Epidermal melanocyte (primary cell): Measurements from ENCODE around the gene ARHGAP15.
"Not testable (repeated sequence)": the region's sequence is repeated elsewhere in the genome, so short reads cannot be mapped to it uniquely, and the experiment has no call there.

ENCODE experiments used
- DNase-seq: peaks from one replicate; pipeline ENCODE4 v3.0.0; 2011; ENCODE audit warnings: low spot score; ENCODE audit not compliant: insufficient read length

The ARHGAP15 gene

DNA sequence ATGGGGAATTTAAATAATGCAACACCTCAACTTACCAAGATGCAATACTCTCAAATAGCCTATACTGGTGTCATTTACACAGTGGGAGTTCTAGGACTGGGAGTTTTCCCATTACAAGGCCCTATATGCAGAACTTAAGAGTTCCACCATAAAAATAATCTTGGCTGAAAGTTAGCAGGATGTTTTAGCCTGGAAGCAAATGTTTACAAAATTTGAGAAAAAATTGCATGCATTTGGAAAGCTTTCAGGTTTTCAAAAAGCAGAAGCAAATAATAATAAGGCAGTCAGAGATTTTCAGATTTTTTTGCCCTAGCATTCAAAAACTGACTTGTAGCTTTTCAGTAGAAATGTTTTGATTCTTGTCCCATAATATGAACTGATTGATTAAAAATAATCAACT lies 397.3 kb downstream of the ARHGAP15 start:
- DNase-seq = no peak

DNA sequence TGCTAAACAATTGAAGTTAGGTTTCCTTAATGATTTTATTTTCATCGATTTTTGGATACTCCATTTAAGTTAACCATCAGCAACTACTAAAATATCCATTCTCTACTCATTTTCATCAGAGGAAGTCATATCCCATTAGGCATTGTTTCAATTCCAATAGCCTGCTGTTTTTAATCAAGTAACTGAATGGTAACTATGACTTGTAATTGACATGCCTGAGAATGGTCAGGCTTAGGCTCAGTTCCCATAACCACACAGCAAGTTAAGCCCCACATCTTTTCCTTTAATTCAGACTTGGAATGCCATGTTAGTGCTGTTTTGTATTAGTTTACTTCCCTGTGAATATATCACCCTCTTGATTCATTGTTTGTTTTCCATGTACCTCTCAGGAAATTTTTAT lies 398.8 kb downstream of the ARHGAP15 start:
- peak; percentile 26 for DNase-seq

DNA sequence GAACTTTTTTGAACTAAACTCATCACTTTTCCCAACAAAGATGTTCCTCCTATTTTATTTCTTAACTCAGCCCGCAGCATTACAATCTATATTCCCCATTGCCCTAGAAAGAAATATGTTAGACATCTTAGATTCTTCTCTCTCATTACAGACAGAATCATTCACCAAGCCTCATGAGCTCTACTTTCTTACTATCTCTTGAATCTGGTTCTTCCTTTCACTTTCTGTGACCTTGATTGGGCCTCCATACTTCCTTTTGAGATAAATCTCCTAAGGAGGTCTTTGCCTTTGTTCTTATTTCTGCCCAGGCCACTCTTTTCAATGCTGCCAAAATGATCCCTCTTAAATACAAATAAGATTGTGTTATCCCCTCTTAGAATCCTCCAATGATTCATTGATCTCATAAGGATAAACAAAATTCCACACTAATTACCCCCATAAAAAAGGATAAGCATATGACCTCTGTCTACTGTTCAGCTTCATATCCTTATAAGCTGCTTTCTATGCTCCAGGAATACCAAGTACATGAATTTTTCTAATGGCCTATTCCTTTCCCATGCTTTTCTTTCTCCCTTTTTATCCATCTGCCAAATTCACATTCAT lies 400.0 kb downstream of the ARHGAP15 start:
- no peak for DNase-seq

DNA sequence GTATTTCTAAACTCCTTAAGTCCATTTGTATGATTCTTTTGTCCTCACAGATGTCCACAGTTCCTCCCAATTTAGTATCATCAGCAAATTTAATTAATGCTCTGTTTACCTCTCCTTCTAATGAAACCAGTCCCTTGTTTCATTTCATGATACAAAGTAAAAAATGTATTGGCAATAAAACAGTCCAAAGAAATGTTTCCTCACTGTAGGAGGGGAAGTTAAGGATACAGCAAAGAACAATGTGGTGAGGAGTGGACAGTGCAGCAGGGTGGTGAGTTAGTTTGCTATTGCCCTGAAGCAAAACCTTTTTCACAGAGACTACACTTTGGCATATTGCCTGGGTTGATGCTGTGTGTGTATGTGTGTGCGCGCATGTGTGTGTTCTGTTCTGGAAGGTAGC lies 401.5 kb downstream of the ARHGAP15 start:
- peak; percentile 42 for DNase-seq

DNA sequence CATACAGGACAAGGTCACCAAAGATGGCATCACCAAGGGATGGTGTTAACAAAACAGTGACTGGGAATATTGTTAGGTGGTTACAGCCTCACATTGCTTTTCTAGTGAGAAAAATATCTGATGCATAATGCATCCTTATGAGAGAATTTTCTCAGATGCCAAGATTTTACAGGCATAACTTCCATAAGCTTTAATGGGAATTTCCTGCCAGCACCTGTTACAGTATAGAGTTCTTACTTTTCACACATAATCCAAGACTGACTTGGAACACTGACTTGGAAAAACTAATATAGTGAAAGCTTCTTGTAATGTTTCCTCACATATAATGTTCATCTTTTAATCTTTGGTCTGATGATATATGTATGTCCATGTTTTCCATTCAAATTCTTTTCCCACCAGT lies 402.8 kb downstream of the ARHGAP15 start:
- DNase-seq = no peak

DNA sequence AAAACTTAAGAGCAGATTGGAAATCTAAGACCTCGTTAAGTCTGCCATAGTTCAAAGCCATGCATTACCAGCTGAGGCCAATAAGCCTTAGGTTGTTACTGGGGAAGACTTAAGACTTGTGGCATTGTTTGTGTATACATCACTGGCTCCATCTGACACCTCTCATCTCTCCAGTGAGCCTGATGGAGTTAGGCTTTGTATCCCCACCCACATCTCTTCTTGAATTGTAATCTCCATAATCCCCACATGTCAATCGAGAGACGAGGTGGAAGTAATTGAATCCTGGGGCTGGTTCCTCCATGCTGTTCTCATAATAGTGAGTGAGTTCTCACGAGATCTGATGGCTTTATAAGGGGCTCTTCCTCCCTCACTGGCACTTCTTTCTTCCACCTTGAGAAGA lies 404.6 kb downstream of the ARHGAP15 start:
- DNase-seq = no peak

DNA sequence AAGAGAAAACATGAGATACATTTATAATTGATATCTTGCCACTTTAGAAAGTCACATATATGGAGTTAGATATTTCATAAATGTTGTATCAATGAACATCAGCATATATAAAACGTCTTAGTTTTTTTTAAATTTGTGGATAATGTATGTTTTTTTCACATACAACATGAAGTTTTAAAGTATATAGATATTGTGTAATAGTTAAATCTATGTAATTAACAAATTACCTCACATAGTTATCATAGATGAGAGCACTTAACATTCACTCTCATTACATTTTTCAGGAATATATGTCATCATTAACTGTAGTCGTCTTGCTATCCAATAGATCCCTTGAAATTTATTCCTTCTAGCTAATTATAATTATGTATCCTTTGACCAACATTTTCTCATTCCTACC lies 406.6 kb downstream of the ARHGAP15 start:
- DNase-seq = no peak

DNA sequence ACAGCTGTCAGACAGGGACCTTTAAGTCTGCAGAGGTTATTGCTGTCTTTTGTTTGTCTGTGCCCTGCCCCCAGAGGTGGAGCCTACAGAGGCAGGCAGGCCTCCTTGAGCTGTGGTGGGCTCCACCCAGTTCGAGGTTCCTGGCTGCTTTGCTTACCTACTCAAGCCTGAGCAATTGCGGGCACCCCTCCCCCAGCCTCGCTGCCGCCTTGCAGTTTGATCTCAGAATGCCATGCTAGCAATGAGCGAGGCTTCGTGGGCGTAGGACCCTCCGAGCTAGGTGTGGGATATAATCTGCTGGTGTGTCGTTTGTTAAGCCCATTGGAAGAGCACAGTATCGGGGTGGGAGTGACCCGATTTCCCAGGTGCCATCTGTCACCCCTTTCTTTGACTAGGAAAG lies 412.7 kb downstream of the ARHGAP15 start:
- DNase-seq = not testable (repeated sequence)

DNA sequence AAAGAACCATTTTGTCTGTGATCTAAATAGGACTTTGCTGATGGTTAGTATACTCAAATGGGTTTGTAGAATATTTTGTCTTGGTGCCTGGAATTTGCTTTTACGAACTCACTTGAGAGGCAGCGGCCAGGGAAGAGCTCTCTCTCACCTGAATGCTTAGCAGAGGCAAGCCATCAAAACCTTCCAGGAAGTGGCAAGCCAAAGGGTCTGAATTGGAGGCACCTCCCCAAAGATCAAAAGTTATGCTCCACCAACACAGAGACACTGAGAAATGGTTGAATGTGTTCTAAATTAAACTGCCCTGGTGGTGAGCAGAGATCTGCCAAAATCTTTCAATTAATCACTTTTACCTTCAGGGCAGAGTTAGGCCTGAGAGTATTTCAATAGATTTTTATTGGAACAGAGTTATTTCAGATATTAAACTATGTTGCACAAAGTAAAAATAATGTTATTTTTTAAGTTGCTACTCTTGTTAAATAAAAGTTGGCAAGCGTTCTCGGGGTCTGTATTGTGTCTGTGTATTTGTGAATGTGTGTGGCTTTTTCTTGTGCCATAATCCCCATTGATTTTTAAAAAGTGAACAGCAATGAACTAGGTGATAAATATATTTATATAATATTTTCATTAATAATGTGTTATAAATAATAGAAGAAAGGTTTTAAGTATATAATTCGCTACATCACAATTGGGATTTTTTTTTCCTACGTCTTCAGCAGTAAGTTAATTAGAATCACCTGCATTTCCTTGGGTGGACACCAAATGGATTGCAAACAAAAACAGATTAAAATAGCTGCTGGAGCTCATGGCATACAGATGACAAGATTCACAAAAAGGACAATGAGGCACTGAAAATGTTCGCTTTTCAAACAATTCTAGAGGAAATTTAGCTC lies 416.1 kb downstream of the ARHGAP15 start:
- DNase-seq = no peak

DNA sequence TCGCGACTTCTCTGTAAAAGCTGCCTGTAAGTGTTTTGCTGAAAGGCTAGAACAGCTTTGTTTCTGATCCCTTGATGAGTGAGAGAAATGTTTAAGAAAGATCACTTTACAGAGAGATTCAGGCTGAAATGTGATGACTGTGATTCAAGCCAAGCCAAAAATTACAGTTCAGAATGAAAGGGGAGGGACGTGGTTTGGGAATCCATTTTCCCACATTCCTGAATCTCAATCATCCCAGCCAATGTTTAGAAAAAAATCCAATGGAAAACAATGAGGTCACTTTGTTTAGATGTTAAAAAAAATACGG lies 416.7 kb downstream of the ARHGAP15 start:
- peak; percentile 56 for DNase-seq

DNA sequence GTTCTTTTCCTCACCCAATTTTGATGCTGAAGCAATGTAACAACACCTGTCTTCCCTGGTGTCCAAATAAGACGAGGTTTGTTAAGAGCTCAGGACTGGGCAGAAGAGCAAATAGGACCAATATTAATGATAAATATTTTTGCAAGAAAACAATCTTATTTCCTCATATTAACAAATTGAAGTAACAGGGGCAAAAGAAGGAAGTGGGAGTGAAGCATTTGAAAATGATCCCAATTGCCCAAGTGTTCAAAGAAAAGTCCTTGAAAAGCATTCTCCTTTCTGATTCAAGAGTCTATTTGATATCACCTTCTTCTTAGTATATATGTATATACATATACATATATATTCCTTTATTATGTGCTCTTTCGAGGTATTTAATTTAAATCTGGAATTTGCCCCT lies 418.8 kb downstream of the ARHGAP15 start:
- DNase-seq = no peak

DNA sequence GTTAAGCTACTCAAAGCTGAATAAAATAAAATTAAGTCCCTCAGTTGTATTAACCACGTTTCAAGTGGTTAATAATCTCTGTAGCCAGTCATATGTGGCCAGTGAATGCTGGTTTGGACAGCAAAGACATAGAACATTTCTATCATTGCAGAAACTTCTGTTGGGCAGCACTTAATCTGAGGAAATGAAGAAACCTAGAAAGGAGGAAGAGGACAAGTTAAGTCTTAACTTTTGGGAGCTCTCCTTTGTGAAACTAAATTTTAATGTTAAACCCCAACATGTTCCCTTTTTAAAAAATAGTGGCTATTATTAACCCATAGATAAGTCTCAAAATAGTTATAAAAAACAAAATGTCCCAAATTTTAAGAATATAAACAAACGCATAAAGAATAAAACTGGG lies 421.3 kb downstream of the ARHGAP15 start:
- no peak for DNase-seq

DNA sequence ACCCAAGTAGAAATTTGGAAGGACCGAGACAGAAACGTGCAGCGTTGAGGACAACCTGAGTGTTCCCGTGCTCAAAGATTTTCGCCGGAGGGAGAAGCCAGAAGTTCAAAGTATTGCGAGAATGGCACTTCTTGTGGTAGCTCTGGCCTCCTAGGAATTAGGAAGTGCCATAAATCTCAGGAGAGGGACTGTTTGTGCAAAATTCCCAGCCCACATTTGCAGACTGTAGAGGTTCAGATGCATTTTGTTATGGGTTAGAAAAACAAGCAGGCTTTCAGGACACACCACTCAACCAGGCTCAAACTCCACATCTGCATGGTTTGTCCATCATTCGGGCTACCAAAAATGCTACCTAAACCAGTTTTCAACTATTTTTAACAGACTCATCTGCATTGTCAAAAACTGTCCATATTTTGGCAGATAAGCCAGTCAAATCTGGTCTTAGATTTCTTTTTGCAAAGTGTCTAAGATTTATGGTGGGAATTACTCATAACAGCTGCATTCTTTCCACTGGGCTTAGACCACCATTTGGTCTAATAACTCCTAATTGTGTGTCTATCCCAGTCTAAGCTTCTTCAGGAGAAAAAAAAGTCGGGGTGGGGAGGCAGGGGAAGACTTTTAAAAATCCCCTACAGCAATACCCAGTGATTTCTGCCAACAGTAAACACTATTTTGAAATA lies 422.9 kb downstream of the ARHGAP15 start:
- DNase-seq = no peak

DNA sequence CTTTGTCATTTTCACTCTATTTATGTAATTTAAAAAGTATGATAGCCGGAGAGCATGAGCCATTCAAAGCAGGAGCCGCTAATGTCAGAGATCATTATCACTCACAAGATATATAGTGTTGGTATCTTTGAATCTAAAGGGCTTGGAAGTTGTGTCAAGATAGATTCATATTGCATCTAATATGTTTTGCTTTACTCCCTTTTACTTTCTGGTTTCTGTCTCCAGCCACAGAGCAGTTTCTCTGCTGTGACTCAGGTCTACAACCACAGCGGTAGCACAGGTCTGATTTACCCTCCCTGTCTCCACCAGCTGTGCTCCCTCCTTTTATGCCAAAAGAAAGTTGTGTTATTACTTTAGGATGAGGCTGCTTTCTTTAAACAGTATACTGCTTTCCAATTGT lies 424.0 kb downstream of the ARHGAP15 start:
- no peak for DNase-seq

DNA sequence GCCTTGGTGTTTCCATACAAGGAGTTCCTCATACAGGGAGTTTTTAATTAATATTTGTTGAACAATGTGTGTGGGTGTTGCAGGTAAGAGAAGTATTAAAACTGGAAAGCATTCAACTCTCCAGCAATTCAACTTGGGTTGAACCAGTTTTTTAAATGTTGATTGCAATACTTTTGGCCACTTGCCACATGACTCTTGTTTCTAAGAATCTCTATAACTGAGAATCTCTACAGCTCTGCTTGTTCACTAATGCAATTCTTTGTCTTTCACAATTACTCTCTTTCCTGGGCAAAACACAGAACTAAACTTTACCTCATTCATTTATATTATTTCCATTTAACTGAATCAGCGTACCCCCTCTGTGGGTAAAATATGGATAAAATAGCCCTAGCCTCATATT lies 429.4 kb downstream of the ARHGAP15 start:
- no peak for DNase-seq

DNA sequence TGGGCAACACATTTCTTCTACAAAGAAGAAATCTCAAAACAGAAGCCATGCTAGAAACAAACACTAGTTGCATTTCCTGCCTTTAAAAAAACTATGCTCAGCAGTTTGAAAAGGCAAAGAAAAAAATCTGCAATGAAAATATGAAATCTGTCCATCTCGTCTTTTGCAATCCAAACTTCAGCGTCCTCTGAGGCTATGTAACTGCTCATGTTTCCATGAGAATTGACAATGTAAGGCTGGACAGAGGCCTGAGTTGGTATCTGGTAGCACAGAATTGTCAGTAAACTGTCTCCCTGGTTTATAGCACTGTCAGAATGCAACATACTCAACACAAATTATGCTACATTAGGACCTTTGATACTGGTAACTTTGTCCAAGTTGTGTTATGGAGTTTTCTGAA lies 429.9 kb downstream of the ARHGAP15 start:
- no peak for DNase-seq

DNA sequence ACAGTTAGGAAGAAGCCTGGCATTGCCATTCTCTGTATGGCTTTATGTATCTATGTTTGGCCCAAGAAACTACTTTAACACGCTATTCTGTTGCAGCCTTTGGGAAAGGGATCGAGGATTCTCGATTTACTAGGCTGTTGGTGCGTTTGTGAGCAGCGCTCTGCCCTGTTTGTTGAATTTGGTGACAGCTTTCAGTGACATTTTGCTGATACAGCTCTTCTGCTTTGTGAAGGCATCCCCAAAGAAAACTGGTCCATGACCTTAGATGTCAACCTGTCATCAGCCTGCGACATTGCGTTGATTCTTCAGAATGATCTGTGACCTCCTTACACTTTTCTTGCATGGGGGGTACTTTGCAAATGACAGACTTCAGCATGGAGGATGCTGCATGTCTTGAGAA lies 431.5 kb downstream of the ARHGAP15 start:
- no peak for DNase-seq

DNA sequence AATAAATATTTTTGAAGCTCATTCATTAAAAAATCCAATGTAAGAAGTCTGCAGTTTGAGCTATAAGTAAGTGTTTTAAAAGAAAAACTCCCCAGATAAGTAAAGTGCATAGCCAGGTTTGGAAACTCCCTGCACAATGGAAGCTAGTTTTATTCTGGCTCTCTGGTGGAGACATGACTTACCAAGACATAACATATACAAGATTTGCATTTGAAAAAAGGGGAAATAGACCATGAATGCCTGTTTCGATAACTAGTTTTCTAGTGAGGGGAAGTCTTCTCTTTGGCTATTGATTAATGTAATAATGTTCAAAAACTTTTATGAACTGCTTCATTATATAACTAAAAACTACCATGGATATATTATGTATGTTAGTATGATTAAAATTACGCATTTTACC lies 435.2 kb downstream of the ARHGAP15 start:
- DNase-seq = no peak

DNA sequence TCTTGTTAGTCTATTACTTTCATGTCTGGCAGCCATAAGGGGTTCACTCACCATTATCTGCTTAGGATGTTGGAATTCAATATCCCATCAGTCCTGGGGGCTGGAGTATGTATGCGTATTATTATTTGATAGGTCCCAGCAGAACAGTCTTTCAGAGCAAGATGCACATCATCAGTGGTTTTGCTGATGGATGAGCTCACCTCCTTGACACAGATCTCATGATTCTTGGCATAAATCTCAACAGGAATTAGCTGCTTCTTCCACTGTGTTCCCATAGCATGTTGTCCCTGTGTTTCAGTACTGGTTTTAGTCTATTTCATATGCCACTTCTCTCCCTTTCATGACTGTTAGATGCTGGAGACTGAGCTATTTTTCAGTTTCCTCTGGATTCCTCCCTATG lies 442.5 kb downstream of the ARHGAP15 start:
- DNase-seq = no peak

DNA sequence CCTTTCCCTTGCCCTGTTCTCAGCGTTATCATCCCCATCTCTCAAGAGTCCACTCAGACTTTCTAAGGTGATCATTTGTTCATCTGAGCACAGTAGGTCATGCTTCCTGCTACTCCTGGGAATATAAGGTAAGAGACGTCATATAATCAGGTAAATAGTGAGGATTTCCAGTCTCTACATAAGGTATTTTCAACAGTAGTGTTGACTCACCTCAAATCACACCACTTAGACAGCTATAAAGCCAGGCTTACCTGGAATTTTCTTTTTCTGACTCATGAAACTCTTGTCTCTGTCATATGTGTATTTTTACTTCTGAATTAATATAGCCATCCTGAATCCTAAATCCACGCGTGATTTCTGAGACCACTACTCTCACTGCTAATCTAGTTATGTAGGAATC lies 443.2 kb downstream of the ARHGAP15 start:
- DNase-seq = no peak

DNA sequence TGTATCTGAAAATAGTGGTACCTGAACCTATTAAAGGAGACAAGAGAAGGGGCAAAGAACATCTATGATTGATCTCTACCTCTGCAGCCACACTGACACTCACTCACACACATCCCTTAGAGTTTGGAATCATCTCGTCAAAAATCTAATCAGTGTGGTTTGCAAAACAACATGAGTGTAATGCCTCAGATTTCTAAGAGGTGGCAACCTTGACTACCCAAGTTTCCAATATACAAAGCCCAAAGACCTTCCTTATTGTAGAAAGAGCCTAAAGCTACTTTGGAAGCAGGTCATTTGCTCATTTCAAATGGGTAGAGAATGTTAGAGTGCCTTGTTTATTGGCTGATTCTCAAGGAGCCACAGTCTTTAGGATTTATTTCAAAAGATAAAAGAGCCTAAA lies 444.9 kb downstream of the ARHGAP15 start:
- no peak for DNase-seq

DNA sequence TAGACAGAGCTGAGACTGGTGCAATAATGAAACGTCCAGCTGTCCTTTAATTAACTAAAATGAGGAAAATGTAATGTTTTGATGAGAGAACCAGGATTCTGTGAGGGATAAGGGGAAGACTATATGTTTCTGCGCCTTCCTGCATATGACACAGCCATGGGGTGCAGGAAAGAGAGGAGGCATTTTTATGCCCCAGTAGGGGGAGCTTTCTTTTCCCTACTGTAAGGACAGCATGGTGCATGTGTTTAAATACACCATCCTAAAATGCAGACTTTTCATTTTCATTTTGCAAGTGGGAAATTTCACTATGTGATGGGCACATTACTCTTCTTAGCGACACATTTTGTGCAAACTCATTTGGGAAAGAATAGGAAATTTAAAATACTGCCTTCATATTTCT lies 446.1 kb downstream of the ARHGAP15 start:
- DNase-seq = no peak

DNA sequence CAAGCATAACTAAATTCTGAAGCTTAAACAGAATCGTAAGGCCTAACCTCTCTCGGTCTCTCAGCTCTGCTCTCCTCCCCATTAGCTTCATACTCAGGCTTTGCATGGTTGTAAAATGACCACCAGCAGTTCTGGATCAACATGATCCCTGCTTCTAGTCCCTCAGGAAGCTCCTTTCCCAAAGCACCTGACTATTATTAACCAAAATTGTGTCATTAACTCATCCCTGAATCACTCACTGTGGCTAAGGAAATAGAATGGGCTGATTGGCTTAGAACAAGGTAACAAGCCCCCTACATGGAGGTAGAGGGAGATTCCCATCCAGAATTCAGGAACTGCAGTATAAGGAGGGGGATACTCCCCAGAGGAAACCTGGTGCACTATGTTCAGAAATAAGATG lies 448.3 kb downstream of the ARHGAP15 start:
- DNase-seq = no peak
